Activated effector memory CD4-positive, alpha-beta T cell treated with anti-CD3 and anti-CD28 coated beads, Interleukin-2, amount 50 U/mL, for 16 hours (primary cell): ENCODE measurements around the gene UNKL.

Experiments
- DNase-seq: peaks from one replicate; pipeline ENCODE4 v3.0.0-alpha.2; 2020

Gene UNKL

DNA sequence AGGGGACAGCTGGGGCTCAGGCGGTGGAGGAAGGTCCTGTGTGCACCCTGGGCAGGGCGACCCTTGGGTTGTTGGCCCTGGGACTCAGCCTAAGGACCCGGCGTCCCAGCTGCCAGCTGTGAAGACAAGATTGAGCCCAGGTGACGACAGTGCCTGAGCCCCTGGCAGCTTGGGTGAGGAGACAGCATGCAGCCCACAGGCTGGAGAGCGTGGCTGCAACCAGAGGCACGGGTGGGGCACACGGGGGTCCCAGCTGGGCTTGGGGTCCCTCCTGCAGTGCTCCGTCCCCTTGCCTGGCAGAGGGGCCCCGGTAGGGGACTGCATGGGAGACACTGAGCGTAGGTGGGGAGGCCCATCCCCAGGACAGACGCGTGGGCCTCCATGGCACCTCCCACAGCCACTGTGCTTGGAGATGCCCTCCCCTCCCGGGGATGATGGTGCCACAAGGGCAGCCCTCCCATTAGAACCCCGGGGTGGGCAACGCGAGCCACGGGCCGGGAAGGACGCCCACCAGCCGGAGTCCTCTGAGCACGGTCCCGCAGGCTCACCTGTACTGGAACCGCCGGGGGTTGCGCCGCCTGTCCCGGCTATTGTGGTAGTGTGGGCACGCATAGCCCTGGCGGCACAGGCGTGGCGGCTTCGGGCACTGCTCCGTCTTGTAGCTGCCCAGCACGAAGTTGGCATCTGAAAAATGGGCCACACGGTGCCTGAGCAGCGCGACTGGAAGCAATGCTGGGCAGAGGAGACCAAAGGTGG lies 15.5 kb downstream of the UNKL start:
- no peak for DNase-seq

DNA sequence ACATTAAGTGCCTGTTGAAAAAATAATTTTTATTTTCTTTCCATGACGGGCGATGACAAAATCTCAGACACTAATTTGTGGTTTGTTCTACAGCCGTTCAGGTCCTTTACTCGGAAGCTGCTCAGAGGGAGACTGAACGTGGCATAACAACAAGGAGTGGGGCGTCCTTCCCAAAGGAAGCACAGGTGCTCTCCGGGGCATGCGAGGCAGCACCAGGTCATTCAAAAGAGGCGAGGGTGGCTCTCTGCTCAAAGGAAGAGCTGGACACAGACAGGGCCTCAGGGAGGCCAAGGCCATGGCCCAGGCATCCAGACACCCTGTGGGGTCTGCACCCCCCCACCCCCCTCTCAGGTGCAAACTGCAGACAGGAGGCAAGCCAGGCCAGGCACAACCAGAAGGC lies 16.2 kb downstream of the UNKL start:
- DNase-seq = no peak

DNA sequence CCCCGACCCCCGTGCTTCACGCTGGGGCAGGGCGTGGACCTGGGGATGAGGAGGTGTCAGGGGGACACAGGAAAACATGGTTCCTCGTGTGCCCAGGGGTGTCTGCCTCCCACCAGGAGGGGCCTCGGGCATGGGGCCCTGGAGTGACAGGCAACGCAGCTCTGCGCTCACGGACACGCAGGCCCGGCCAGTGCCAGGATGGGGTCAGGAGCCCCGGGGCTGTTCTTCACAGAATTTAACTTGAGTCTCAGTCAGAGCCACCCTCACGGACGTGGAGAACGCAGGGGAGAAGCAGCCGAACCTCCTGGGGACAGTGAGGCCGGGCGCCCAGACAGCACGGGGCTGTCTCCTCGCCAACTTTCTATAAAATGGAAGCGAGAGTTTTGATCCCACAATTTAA lies 16.7 kb downstream of the UNKL start:
- no peak for DNase-seq

DNA sequence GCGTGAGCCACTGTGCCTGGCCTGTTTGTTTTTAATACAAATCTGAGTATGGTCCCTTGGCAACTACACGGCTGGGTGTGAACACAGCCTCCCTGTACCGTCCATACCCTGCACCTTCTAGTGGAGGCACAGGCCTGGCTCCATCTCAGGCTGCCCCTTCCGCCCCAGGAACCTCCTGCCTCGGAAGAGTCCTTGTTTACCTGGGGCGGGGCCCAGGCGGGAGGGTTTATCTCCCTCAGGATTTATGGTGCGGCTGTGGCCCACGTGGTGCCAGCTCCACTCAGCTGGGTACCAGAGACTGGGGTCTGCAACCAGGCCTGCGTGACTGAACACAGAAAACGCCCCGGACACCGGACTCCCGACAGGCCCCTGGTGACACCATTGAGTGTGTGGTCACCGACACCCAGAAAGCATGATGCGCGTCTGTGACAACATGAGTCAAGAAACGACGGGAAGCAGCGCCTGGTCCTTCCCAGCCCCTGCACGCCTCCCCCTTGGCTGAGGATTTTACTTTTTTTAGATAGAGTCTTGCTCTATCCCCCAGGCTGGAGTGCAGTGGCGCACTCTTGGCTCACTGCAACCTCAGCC lies 19.0 kb downstream of the UNKL start:
- DNase-seq = no peak

DNA sequence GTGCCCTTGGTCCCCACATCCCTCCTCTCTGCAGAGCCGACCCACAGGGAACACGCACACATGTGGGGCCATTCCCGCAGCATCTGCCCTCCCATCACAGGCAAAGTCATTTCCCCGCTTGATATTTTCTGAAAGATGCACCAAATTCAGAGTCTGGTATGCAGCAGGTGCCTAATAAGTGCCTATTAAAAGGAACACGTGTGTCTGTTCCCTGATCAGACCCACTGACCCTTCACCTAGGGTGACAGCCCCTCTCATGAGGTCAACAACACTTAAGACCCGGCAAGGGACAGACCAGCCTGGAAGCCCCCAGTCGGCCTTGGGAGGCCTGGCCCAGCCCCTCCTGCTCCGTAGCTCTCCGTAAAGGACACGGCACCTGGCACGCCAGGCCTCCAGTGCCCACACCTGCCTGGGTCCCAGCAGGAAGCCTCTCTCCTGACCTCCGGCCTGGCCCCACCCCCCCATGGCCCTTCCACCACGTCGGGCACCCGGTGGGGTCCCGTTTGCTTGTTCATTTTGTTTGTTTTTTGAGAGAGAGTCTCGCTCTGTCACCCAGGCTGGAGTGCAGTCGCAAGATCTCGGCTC lies 20.0 kb downstream of the UNKL start:
- DNase-seq = no peak

DNA sequence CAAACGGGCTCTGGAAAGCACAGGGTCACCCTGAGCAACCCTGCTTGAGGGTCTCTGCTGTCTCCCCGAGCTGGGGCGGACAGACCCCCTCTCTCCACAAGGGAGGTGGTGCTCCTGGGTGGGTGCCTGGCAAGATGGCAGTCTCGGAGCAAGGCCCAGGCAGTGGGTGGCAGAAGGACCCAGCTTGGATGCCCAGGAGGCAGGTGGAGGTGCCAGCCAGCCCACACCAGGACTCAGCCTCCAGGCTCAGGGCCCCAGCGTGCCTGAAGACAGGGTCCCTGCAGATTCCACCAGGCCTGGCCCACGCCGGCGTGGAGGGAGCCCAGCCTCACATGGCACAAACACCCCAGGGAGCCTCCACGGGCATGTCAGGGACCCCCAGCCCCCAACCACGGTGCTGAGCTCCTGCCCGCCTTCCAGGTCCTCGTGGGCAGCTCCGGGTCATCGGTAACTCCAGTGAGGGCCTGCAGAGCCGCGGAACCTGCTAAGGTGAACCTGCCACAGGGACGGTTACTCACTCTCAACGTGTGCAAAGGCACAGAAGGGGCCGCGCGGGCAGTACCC lies 20.8 kb downstream of the UNKL start:
- DNase-seq = no peak

DNA sequence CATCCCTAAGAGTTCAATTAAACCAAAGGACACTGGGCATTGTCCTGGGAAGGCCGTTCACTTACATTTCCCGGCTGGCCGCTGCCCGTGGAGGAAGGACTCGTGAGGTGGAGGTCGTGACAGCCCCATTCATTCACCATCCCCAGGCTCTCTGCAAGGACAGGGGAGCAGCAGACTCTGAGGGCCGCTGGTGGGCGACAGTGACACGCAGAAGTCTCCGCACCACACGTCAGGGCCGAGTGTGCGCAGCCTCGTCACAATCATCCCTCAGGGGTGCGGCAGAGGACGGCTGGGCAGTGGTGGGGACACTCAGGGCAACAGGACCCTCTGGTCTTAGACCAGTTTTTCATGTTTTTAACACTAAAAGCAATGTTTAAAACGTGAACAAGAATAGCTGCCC lies 21.7 kb downstream of the UNKL start:
- no peak for DNase-seq

DNA sequence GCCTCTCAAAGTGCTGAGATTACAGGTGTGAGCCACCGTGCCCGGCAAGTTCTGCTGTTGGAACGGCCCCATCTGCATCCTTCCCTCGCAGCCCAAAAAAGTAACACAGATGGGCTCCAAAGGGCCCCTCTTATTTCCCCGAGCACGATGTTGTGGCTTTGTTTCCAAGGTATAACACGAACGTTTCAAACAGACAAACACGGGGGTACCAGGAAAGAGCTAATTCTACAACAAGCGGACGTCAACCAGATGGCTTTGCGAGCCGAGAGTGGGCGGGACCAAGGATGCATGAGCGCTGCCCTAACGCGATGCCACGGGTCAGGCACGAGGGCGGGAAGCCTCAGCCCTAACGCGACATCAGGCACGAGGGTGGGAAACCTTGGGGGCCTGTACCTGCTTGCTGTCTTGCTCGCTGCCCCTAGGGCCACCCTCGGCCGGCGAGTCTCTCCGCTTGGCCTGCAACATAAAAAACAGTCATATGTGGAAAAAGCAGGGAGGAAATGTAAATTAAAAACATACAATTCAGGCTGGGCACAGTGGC lies 24.2 kb downstream of the UNKL start:
- DNase-seq = no peak

DNA sequence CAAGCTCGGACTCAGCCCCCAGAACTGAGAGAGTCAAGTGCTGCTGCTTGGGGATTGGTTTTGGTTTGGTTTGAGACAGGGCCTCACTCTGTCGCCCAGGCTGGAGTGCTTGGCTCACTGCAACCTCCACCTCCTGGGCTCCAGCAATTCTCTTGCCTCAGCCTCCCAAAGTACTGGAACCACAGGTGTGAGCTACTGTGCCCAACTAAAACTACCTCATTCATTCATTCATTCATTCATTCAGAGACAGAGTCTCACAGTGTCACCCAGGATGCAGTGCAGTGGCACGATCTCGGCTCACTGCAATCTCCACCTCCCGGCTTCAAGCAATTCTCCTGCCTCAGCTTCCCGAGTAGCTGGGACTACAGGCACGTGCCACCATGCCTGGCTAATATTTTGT lies 24.7 kb downstream of the UNKL start:
- no peak for DNase-seq

DNA sequence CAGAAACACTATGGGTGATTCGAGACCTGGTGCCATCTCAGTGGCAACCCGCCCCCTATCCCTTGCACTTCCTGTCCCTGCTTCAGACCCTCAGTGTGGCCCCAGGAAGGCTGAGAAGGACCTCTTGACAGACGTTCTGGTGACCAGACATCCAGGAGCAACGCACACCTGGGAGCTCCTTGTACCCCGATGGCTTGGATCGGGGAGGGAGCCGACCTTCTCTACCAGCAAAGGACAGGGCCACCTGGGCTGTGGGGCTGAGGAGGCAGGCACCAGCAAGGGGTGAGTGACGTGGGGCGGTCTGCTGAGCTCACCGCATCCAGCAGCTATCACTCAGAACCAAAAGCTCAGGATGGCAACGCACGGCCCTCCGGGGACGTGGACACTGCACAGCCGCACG lies 27.2 kb downstream of the UNKL start:
- DNase-seq = no peak

DNA sequence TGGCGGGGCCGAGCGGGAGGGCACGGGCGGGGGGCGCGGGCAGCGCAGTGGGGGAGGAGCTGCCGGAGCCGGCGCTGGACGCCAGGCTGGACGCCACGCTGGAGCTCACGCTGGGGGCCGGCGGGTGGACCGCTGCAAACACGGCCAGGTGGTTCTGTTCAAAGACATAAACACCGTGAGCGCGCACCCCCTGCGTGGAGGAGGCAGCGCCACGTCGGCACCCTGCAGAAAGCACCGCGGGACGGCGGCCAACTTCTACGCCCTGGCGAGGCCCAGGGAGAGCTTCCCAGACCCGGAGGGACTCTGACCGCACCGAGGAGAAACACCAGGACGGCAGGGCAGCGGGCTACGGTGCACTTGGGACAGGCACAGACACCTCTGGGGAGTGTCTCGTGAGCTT lies 29.3 kb downstream of the UNKL start:
- no peak for DNase-seq

DNA sequence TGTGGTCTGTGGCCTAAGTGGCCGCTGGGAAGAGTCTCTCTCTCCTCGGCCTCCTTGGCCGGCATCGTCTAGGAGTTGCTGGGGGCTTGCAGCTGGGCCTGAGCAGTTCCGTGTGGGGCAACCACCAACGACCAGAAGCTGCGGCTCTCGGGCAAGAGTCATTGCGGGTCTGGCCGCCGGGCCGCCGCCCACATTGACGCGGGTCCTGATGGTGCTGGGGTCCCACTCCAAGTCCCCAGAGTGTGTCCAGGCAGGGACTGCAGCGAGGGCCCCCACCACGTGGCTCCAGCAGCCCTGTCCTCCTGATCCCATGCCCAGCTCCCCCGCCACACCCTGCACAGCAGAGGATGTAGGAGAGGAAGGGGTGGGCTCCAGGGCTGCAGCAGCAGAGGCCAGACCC lies 30.9 kb downstream of the UNKL start:
- no peak for DNase-seq

DNA sequence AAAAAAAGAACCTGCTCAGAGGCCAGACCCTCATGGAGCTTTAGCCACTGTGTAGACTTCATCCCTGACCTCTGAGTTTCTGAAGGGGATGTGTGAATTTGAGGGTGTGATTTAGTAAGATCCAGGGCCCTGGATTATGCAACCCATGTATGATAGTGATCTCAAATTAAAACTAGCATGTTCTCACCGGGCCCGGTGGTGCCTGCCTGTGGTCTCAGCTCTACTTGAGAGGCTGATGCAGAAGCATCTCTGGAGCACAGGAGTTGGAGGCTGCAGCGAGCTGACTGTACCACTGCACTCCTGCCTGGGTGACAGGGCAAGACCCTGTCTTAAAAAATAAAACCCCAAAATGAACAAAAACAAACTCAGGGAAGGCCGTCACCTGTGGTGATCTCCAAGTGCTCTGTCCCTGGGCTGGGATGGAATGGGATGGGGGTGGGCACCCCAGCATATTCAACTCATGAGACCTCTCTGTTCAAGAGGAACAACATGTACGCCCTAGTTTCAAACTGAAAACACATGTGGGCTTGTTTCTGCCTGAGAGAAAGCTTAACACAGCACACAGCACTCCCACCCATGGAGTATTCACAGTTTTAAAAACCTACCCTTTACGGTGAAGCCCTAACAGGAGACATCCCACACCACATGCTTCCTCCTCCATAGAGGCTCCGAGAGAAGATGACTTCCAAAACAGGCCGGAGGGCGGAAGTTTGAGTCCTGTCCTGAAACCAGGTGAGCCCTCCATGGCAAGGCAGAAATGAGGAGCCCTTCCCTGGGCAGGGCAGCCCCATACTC lies 32.7 kb downstream of the UNKL start:
- no peak for DNase-seq

DNA sequence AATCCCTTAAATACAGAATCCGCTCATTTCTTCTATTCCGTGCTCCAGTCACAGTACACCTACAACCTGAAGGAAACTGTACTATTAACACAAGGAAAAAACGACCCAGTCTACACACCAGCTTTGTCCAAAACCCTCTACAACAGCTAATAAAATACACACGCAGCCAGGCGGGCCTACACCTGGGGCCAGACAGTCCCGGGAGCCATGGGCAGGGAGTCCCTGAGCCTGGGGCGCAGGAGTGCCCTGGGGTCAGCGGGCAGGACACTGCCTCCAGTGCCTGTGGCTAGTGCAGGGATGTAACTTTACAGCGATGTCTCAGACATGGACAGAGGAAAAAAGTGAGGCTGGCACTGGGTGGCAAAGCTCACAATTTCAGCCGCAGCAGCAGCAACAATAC lies 34.3 kb downstream of the UNKL start:
- DNase-seq = no peak

DNA sequence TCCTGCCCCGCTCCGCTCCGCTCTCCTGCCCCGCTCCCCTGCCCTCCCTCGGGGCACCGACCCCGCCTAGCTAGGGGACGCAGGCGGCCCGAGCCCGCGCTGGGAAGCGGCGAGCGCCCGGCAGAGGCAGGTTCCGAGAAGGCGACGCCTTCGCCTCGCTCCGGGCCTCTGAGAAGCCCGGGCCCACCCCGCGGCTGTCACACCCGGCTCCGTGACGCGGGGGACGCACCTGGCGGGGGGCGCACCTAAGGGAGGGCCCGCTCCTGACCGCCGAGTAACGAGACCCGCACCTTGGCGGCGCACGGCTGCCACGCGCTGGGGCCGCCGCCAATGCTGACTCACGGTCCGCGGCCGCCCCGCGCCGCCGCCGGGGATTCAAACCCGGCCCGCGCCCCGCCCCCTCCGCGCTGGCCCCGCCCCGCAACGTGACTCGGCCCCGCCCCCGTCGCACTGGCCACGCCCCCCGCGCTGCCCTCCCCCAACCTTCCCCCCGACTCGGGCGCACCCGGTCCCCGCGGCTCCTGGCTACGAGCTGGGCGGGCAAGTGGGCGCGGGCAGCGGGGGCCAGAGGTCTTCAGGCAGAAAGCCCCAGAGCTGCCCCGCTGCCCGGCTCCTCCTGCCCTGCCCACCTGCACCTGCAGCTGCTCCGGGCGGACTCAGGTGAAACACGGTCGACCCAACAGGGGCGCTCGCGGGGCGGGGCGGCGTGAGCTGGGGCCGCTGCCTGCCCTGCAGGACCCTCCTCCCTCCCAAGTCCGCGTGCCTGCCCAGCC lies 35.0 kb downstream of the UNKL start:
- peak; percentile 90 for DNase-seq

DNA sequence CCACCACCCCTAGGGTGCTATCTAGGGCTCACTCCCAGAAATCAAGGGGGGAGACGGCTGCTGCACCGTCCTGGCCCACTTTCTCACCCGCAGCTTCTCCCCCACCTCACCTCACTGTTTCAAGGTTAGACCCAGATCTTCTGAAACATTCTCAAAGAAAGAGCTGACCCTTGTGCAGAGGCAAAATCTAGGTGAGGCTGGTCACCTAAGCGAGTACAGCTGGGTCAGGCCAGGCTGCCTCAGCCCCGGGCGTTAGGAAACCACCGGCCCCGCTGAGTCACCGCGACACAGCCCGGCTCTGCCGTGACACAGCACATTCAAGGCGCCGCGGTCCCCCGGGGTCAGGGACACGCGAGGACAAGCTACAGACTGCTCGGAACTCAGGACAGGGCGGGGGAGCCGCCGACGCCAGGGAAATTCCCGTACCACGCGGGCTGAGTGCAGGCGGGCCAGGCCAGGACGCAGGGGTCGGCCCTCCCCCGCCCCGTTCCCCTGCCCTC lies 35.6 kb downstream of the UNKL start:
- DNase-seq = peak; percentile 91

DNA sequence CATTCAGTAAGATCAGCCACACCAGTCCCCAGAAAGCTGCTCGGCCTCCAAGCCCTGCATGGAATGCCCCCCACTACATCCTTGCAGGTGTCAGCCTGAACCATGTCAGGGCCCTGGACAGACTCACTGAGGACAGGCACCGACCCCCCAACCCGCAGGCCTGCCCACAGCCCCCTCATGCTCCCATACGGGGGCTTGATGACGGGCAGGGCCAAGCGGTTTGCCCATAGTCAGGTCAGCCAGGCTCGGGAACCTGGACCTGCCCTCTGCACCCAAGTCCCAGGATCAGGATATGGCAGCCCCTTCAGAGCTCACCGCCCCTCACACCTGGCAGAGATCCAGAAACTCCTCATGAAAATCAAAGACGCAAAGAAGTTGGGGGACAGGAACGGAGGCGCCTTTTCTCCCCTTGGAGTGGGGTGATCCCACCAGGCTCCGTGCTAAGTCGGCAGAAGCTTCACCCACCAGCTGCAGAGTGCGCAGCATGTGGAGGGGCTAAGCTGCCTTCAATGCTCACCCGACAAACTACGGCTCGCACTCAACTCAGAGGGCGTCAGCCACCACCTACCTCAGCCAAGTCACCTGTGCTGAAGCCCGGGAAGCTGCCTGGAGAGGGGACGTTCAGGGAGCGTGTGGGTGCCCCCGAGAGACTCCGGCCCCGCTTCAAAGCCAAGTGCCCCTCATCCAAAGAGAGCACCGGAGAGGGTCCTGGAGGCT lies 36.3 kb downstream of the UNKL start:
- no peak for DNase-seq

DNA sequence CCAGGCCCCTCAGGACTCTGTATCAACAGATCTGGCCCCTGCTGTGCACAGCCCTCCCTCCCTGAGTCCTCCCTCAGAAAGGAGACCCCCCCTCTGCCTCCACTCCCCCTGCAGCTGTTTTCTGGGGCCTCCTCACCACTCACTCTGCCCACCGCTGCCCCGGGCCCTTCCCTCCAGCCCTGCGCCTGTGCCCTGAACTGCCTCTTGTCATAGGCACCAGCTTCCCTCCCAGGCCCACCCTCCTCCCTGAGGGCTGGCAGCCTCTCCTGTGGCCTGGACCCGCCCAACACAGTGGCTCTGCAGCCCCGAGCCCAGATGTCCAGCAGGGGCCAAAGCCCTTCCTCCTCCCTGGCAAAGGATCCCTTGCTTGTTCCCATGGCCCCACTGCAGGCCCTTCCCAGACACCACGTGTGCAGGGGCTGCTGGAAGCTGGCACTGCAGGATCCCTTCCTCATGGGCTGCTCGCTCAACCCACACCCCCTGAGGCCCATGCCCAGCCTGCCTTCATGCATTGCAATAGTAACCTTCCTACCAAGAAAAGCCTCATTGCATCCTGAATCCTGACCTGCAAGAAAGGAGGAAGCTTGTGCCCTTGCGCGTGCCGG lies 37.0 kb downstream of the UNKL start:
- no peak for DNase-seq

DNA sequence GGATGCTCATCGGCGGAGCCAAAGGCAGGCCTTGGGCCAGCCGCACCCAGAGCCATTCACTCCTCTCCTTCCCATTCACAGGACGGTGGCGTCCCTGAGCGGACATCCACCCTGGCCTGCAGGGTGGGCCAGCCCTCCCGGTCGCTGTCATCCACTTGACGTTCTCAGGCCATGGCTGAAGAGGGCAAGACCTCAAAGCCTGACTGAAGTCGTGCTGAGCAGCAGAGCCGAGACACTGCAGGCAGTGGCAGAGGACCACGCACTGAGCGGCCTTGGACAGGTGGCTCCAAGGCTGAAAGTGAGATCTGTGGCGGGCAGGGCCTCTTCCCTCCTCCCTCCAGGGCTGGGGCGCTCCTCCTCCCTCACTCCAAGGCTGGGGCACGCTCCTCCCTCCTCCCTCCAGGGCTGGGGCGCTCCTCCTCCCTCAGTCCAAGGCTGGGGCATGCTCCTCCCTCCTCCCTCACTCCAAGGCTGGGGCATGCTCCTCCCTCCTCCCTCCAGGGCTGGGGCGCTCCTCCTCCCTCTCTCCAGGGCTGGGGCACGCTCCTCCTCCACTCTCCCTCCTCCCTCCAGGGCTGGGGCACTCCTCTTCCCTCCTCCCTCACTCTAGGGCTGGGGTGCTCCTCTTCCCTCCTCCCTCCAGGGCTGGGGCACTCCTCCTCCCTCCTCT lies 38.6 kb downstream of the UNKL start:
- DNase-seq = no peak

DNA sequence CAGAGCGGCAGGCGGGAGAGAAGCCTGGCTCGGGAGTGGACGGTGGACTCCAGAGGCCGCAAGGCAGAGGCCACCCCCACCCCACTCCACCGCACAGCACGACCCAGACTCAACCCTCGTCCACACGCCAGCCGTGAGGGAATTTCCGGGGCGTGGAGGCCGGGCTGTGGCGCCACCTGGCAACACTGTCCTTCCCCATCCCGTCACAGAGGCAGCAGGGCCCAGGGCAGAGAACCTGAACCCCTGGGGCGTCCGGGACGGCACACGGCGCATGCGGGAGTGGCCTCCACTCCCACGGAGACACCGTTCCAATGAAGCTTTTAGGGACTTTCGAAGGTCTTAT lies 39.2 kb downstream of the UNKL start:
- no peak for DNase-seq
